ENCODE measurements around the gene MSANTD4.

- no peak for TF ChIP-seq CTCF (IDR thresholded peaks at IDR 0.05)
- TF ChIP-seq POLR2A (IDR thresholded peaks at IDR 0.05) = no peak
Observed at GRCh38 chr11:106031936-106032335, 9.9 kb upstream of the MSANTD4 start.
